Measurements from ENCODE around the gene GPATCH2L.

DNA sequence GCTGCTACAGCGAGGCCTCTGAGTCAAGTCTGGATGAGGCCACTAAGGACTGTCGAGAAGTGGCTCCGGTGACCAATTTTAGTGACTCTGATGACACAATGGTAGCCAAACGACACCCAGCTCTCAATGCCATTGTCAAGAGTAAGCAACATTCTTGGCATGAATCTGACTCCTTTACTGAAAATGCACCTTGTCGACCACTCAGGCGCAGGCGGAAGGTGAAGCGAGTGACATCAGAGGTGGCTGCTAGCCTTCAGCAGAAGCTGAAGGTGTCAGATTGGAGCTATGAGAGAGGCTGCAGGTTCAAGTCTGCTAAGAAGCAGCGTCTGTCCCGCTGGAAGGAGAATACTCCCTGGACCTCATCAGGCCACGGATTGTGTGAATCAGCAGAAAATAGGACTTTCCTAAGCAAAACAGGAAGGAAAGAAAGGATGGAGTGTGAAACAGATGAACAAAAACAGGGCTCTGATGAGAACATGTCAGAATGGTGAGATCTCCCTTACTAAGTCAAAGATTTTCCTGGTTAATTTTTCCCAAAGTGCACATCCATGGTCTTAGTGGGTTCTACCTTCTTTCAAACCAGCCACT, 2.9 kb downstream of the GPATCH2L start:
- TF ChIP-seq, protein P1, sequence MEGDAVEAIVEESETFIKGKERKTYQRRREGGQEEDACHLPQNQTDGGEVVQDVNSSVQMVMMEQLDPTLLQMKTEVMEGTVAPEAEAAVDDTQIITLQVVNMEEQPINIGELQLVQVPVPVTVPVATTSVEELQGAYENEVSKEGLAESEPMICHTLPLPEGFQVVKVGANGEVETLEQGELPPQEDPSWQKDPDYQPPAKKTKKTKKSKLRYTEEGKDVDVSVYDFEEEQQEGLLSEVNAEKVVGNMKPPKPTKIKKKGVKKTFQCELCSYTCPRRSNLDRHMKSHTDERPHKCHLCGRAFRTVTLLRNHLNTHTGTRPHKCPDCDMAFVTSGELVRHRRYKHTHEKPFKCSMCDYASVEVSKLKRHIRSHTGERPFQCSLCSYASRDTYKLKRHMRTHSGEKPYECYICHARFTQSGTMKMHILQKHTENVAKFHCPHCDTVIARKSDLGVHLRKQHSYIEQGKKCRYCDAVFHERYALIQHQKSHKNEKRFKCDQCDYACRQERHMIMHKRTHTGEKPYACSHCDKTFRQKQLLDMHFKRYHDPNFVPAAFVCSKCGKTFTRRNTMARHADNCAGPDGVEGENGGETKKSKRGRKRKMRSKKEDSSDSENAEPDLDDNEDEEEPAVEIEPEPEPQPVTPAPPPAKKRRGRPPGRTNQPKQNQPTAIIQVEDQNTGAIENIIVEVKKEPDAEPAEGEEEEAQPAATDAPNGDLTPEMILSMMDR (IDR thresholded peaks at IDR 0.05; ENCODE audit: low read depth, low read length), result no peak
- TF ChIP-seq EZH2phosphoT487 (IDR thresholded peaks at IDR 0.05; ENCODE audit: low read depth), result no peak
